SK-N-SH (cell line): ENCODE results near the gene CKM. TPM values are rescaled to one million over a fixed set of nuclear protein-coding genes. Genes with fewer than 3 reads are reported as not detected.

ENCODE experiments used
- CTCF ChIA-PET: fragments of 300-600, 350-600 bp; formaldehyde crosslinking; extraction: SDS; loops from one replicate; lab custom pipeline; 2021; lab: Yijun Ruan, JAX
- POLR2A ChIA-PET: fragments of 350-600 bp; sonication (Branson Sonifier 250); formaldehyde crosslinking; extraction: SDS; loops from one replicate; lab custom pipeline; 2020; ENCODE audit warnings: antibody characterized with exemption, inconsistent platforms; lab: Yijun Ruan, JAX
- DNase-seq: peaks from one replicate; pipeline ENCODE4 v3.0.0; 2012
- H2AFZ ChIP-seq: fragments of 200-600 bp; sonication (generic); 2 replicates; pipeline ENCODE4 v1.8.1; 2016; ENCODE audit warnings: antibody characterized with exemption, mild to moderate bottlenecking, low read depth
- H3F3A ChIP-seq: fragments of 200-600 bp; sonication (generic); replicated peaks from 2 replicates; pipeline ENCODE3; 2016; ENCODE audit warnings: antibody characterized with exemption, mild to moderate bottlenecking; ENCODE audit not compliant: insufficient read depth
- H3K27ac ChIP-seq, 2 experiments: fragments of 200-500 bp in 1 of 2; fragments of 200-600 bp in 1 of 2; sonication (Bioruptor generic) in 1 of 2; sonication (generic), shearing (Covaris generic) in 1 of 2; 2 replicates each; pipeline versions ENCODE4 v1.5.1 to v1.6.1; 2014 to 2016; ENCODE audit warnings: low read depth in 2 of 2, inconsistent platforms in 1 of 2, low read length in 1 of 2, mild to moderate bottlenecking in 1 of 2, mixed read lengths in 1 of 2
- H3K27me3 ChIP-seq: fragments of 200-600 bp; sonication (generic), shearing (Covaris generic); 2 replicates; pipeline ENCODE4 v1.6.1; 2016; ENCODE audit warnings: mixed run types; ENCODE audit not compliant: insufficient read depth
- H3K36me3 ChIP-seq, 2 experiments: fragments of 200-500 bp in 1 of 2; fragments of 200-600 bp in 1 of 2; sonication (Bioruptor generic) in 1 of 2; sonication (generic) in 1 of 2; replicated peaks in 1 of 2; 2 replicates each; pipeline versions ENCODE3 to v1.5.1; 2014 to 2016; ENCODE audit warnings: low read length in 1 of 2, mild to moderate bottlenecking in 1 of 2; ENCODE audit not compliant: insufficient read depth in 2 of 2, control insufficient read depth in 1 of 2
- H3K4me1 ChIP-seq, 2 experiments: fragments of 200-500 bp in 1 of 2; fragments of 200-600 bp in 1 of 2; sonication (Bioruptor generic) in 1 of 2; sonication (generic), shearing (Covaris generic) in 1 of 2; 2 replicates each; pipeline versions ENCODE4 v1.5.1 to v1.6.1; 2014 to 2016; ENCODE audit warnings: low read depth in 1 of 2, low read length in 1 of 2, mixed run types in 1 of 2; ENCODE audit not compliant: insufficient read depth in 2 of 2, control insufficient read depth in 1 of 2
- H3K4me2 ChIP-seq: fragments of 200-600 bp; sonication (generic), shearing (Covaris generic); 2 replicates; pipeline ENCODE4 v1.6.1; 2017; ENCODE audit warnings: mixed run types
- H3K4me3 ChIP-seq, 2 experiments: fragments of 200-500 bp in 1 of 2; fragments of 200-600 bp in 1 of 2; sonication (Bioruptor generic) in 1 of 2; sonication (generic), shearing (Covaris generic) in 1 of 2; 2 replicates each; pipeline versions ENCODE4 v1.5.1 to v1.8.1; 2014 to 2016; ENCODE audit warnings: low read depth in 2 of 2, inconsistent platforms in 1 of 2, low read length in 1 of 2, mild to moderate bottlenecking in 1 of 2, mixed read lengths in 1 of 2, moderate library complexity in 1 of 2
- H3K79me2 ChIP-seq: fragments of 200-600 bp; sonication (generic); 2 replicates; pipeline ENCODE4 v1.8.1; 2017; ENCODE audit warnings: mild to moderate bottlenecking; ENCODE audit not compliant: insufficient read depth
- H3K9ac ChIP-seq: fragments of 200-600 bp; sonication (generic); 2 replicates; pipeline ENCODE4 v1.6.1; 2017; ENCODE audit warnings: mixed run types
- H3K9me2 ChIP-seq: fragments of 200-600 bp; sonication (generic); 2 replicates; pipeline ENCODE4 v1.6.1; 2017; ENCODE audit warnings: mixed run types
- H3K9me3 ChIP-seq: fragments of 200-600 bp; sonication (generic); 2 replicates; pipeline ENCODE4 v1.6.1; 2017; ENCODE audit warnings: mixed run types, mild to moderate bottlenecking, moderate library complexity
- H4K20me1 ChIP-seq: fragments of 200-600 bp; sonication (generic); 2 replicates; pipeline ENCODE4 v1.6.1; 2017; ENCODE audit warnings: mild to moderate bottlenecking, mixed run types; ENCODE audit not compliant: insufficient read depth
- CHD2 ChIP-seq: fragments of 150-350 bp; IDR thresholded peaks from 2 replicates; pipeline ENCODE4 v1.6.1; 2018; ENCODE audit warnings: low read length; ENCODE audit not compliant: partially characterized antibody
- ELF1 ChIP-seq: IDR thresholded peaks from 2 replicates; pipeline ENCODE4 v1.4.0; 2012
- FOSL2 ChIP-seq: IDR thresholded peaks from 2 replicates; pipeline ENCODE4 v1.4.0; 2012; ENCODE audit warnings: low read depth, mild to moderate bottlenecking, moderate library complexity, borderline replicate concordance
- FOXJ3 ChIP-seq: sonication (generic); formaldehyde crosslinking; IDR thresholded peaks from 2 replicates; pipeline ENCODE4 v1.5.1; 2020; ENCODE audit warnings: mild to moderate bottlenecking, missing genetic modification reagents
- FOXM1 ChIP-seq: IDR thresholded peaks from 2 replicates; pipeline ENCODE4 v1.4.0; 2012; ENCODE audit warnings: low read depth, mild to moderate bottlenecking
- JUND ChIP-seq: IDR thresholded peaks from 2 replicates; pipeline ENCODE4 v1.4.0; 2012
- MEF2A ChIP-seq: IDR thresholded peaks from 2 replicates; pipeline ENCODE4 v1.4.0; 2012; ENCODE audit warnings: low read depth, borderline replicate concordance
- POLR2AphosphoS5 ChIP-seq: IDR thresholded peaks from 2 replicates; pipeline ENCODE4 v1.6.1; 2012; ENCODE audit warnings: low read depth, low read length
- RAD21 ChIP-seq: IDR thresholded peaks from 2 replicates; pipeline ENCODE4 v1.6.1; 2012; ENCODE audit warnings: mild to moderate bottlenecking, low read length
- RCOR1 ChIP-seq: fragments of 150-350 bp; IDR thresholded peaks from 2 replicates; pipeline ENCODE4 v1.6.1; 2017; ENCODE audit warnings: antibody characterized with exemption, low read length
- RFX5 ChIP-seq: IDR thresholded peaks from 2 replicates; pipeline ENCODE4 v1.6.1; 2012; ENCODE audit warnings: mild to moderate bottlenecking, improper control_type of control experiment, low read length
- RXRA ChIP-seq: IDR thresholded peaks from 2 replicates; pipeline ENCODE4 v1.4.0; 2012; ENCODE audit warnings: low read depth, mild to moderate bottlenecking, borderline replicate concordance
- SIN3A ChIP-seq: IDR thresholded peaks from 2 replicates; pipeline ENCODE4 v1.6.1; 2012; ENCODE audit warnings: low read depth, mild to moderate bottlenecking, low read length, moderate library complexity, borderline replicate concordance
- SMC3 ChIP-seq: IDR thresholded peaks from 2 replicates; pipeline ENCODE4 v1.6.1; 2012; ENCODE audit warnings: low read depth, low read length, improper control_type of control experiment
- TCF12 ChIP-seq: IDR thresholded peaks from 2 replicates; pipeline ENCODE4 v1.4.0; 2012
- TEAD4 ChIP-seq: IDR thresholded peaks from 2 replicates; pipeline ENCODE4 v1.4.0; 2012; ENCODE audit warnings: mild to moderate bottlenecking, borderline replicate concordance; ENCODE audit not compliant: insufficient read depth
- YY1 ChIP-seq: IDR thresholded peaks from 2 replicates; pipeline ENCODE4 v1.4.0; 2012; ENCODE audit warnings: low read depth, mild to moderate bottlenecking
- WGBS: methylation state at CpG from one replicate; pipeline ENCODE4 v1.1.6; 2017; ENCODE audit warnings: low lambda C conversion rate; 5-methylcytosine and 5-hydroxymethylcytosine counted together
- polyA plus RNA-seq, 3 experiments: library from polyadenylated mRNA; depleted of rRNA; stranded (reverse); fragments of >200 nt; gene quantifications; 2 replicates each; pipeline ENCODE4 v1.2.3, GENCODE V29; 2012
- TF ChIP-seq, protein P1 (sequence below): fragments of 150-350 bp; IDR thresholded peaks from 2 replicates; pipeline ENCODE4 v1.6.1; 2016; ENCODE audit warnings: mild to moderate bottlenecking, low read depth, low read length
- TF ChIP-seq, protein P2 (sequence below): IDR thresholded peaks from 2 replicates; pipeline ENCODE4 v1.6.1; 2012; ENCODE audit warnings: mild to moderate bottlenecking, low read depth, low read length, moderate library complexity
- TF ChIP-seq, protein P3 (sequence below): IDR thresholded peaks from 2 replicates; pipeline ENCODE4 v1.4.0; 2012; ENCODE audit warnings: low read depth

The CKM gene
- polyA plus RNA-seq, 1 of the 3 experiments (the other 2 are of a cell fraction): 0.05 TPM

DNA sequence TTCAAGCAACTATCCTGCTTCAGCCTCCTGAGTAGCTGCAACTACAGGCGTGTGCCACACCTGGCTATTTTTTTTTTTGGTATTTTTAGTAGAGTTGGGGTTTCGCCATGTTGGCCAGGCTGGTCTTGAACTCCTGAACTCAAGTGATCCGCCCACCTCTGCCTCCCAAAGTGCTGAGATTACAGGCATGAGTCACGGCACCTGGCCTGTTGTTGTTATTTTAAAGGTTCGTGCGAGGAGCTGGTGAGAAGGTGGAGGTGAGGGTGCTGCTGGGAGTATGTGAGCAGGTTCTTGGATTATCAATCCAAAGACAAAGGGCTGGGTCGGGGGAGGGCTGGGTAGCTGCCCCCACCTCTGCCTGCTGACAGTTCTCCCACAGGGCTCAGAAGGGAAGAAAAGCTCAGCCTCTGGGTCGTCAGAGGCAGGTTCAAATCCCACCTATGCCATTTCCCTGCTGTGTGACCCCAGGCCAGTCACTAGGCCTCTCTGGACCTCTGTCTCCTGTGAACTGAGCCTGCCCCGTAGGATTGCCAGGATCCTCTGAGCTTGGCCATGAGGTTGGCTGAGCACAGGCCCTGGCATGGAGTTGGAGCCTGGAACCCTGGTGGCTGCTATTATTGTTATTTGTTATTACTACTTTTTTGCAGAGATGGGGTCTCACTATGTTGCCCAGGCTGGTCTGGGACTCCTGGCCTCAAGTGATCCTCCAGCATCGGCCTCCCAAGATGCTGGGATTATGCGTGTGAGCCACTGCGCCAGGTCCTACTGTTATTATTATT lies 1.5 kb downstream of the CKM start:
- no peak overlapping the region for H3K27ac ChIP-seq
- no peak overlapping the region for H2AFZ ChIP-seq
- no peaks in the 10 kb centered on the region for H3K79me2 ChIP-seq
- DNase-seq: no peak
- no peaks in the 10 kb centered on the region for H3F3A ChIP-seq
- no peaks in the 10 kb centered on the region for H3K9me3 ChIP-seq
- no peaks in the 10 kb centered on the region for H3K9me2 ChIP-seq
- peaks cover 0 to 3% of the 10 kb centered on the region in 2 experiments; a peak in 1 of 4 replicates for H3K4me1 ChIP-seq
- WGBS: 78% methylated on average over 10 of the region's 12 CpGs
- H3K4me2 ChIP-seq: no peak overlapping the region
- ChIA-PET CTCF (interaction anchor here (1.8 kb wide), 1 partner anchor 18 kb away, joined by 6 read pairs; no protein-coding TSS in a partner anchor), POLR2A (no interaction called here)
- no peaks in the 10 kb centered on the region for H3K36me3 ChIP-seq
- no peaks in the 10 kb centered on the region for H4K20me1 ChIP-seq
- H3K27me3 ChIP-seq: peaks cover 25% of the 10 kb centered on the region
- no peak overlapping the region for H3K9ac ChIP-seq
- TF ChIP-seq FOSL2 (no peak), SMC3 (no peak), JUND (no peak), YY1 (no peak), RCOR1 (no peak), FOXJ3 (no peak), MEF2A (no peak)
- no peak overlapping the region for H3K4me3 ChIP-seq

DNA sequence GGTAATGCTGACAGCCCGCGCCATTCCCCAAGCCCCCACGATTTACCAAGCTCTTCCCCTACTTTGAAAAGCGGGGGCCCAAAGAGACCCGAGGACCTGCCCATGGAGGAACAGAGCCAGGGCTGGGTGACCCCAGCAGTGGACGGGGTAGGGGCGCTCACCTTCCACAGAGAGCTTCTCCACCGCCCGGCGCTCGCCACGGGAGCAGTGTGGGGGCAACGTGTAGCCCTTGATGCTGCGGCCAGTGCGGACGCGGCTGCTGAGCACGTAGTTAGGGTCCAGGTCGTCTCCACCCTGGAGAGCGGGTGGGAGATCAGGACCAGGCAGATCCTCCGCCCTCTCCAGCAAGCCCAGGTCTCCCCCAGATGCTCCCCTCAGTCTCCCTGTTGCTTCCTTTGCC lies 7.4 kb downstream of the CKM start:
- TF ChIP-seq POLR2AphosphoS5 (no peak), CHD2 (no peak), TEAD4 (no peak), JUND (no peak), RFX5 (no peak), MEF2A (no peak), TCF12 (no peak), RXRA (no peak), RAD21 (no peak), ELF1 (no peak), FOXJ3 (no peak), SIN3A (no peak), FOXM1 (no peak)
- TF ChIP-seq, protein P1, sequence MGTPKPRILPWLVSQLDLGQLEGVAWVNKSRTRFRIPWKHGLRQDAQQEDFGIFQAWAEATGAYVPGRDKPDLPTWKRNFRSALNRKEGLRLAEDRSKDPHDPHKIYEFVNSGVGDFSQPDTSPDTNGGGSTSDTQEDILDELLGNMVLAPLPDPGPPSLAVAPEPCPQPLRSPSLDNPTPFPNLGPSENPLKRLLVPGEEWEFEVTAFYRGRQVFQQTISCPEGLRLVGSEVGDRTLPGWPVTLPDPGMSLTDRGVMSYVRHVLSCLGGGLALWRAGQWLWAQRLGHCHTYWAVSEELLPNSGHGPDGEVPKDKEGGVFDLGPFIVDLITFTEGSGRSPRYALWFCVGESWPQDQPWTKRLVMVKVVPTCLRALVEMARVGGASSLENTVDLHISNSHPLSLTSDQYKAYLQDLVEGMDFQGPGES: no peak
- TF ChIP-seq, protein P2, sequence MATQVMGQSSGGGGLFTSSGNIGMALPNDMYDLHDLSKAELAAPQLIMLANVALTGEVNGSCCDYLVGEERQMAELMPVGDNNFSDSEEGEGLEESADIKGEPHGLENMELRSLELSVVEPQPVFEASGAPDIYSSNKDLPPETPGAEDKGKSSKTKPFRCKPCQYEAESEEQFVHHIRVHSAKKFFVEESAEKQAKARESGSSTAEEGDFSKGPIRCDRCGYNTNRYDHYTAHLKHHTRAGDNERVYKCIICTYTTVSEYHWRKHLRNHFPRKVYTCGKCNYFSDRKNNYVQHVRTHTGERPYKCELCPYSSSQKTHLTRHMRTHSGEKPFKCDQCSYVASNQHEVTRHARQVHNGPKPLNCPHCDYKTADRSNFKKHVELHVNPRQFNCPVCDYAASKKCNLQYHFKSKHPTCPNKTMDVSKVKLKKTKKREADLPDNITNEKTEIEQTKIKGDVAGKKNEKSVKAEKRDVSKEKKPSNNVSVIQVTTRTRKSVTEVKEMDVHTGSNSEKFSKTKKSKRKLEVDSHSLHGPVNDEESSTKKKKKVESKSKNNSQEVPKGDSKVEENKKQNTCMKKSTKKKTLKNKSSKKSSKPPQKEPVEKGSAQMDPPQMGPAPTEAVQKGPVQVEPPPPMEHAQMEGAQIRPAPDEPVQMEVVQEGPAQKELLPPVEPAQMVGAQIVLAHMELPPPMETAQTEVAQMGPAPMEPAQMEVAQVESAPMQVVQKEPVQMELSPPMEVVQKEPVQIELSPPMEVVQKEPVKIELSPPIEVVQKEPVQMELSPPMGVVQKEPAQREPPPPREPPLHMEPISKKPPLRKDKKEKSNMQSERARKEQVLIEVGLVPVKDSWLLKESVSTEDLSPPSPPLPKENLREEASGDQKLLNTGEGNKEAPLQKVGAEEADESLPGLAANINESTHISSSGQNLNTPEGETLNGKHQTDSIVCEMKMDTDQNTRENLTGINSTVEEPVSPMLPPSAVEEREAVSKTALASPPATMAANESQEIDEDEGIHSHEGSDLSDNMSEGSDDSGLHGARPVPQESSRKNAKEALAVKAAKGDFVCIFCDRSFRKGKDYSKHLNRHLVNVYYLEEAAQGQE: no peak
- TF ChIP-seq, protein P3, sequence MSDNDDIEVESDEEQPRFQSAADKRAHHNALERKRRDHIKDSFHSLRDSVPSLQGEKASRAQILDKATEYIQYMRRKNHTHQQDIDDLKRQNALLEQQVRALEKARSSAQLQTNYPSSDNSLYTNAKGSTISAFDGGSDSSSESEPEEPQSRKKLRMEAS: no peak
- H3K79me2 ChIP-seq: no peaks in the 10 kb centered on the region
- WGBS: 23% methylated on average over 7 of the region's 21 CpGs
- H3K9ac ChIP-seq: no peak overlapping the region
- POLR2A ChIA-PET: no interaction called here
- H2AFZ ChIP-seq: no peak overlapping the region
- H3K9me2 ChIP-seq: no peaks in the 10 kb centered on the region
- no peak overlapping the region for H3K27ac ChIP-seq
- H3K4me3 ChIP-seq: no peak overlapping the region
- CTCF ChIA-PET: interaction anchor here (1.2 to 1.3 kb wide), 2 partner anchors 23 to 24 kb away, joined by 3 to 4 read pairs; no protein-coding TSS in a partner anchor
- H3K36me3 ChIP-seq: no peaks in the 10 kb centered on the region
- no peaks in the 10 kb centered on the region for H3K9me3 ChIP-seq
- peaks cover 44% of the 10 kb centered on the region for H3K27me3 ChIP-seq
- H3K4me2 ChIP-seq: no peak overlapping the region
- H3K4me1 ChIP-seq: no peaks in the 10 kb centered on the region
- H3F3A ChIP-seq: no peaks in the 10 kb centered on the region
- H4K20me1 ChIP-seq: no peaks in the 10 kb centered on the region
- DNase-seq: no peak
